ENCODE results near the gene SEC24D.
"Not testable (repeated sequence)": the region's sequence is repeated elsewhere in the genome, so short reads cannot be mapped to it uniquely, and the experiment has no call there.

The SEC24D gene

DNA sequence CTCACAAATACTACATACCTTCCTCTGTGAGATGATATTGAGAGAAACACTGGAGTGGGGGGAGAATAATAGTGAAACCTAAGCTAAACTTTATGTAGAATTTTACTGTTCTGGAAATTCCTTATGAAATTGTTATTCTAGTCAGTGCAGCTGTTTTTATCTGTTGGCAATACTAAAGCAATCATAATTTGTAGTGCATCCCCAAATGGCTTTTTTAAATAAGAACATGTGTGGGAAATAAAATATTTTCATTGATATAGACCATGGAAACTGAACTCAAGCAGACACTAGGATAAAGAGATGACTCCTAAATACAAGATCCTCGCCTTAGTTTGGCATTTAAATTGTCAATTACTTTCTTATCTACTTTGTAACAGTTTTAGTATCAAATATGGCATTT, 51.1 kb downstream of the SEC24D start:
- no CpG with 5 or more reads among the region's 1 CpG for WGBS

DNA sequence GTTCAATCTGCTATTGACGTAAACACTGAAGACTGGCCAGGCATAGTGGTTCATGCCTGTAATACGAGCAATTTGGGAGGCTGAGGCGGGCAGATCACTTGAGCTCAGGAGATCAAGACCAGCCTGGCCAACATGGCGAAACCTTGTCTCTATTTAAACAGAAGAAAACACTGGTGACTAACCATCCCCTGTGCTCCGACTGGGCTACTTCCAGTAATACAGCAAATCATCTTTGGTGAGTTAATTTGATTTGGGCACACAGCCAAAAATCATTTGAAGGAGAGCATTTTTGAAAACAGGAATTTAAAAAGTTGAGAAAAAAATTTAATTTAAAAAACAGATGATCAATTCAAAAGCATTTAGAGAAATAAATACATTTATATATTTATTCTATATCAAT, 52.0 kb downstream of the SEC24D start:
- H3K14ac ChIP-seq (ENCODE audit: low read length in 2 of 2): no peak overlapping the region
- peaks cover 14% of the 10 kb centered on the region for H3K79me1 ChIP-seq (replicated peaks; ENCODE audit: low read length, poor library complexity, severe bottlenecking)
- peak overlapping the region; percentile 77 for H3K9ac ChIP-seq (ENCODE audit: low read length)
- H2AFZ ChIP-seq (ENCODE audit: low read depth, low read length): no peak overlapping the region
- H2AK5ac ChIP-seq (ENCODE audit: low read length, severe bottlenecking): no peak overlapping the region
- no peaks in the 10 kb centered on the region for H3K9me3 ChIP-seq (ENCODE audit: control insufficient read depth, low read length)
- H2BK12ac ChIP-seq (ENCODE audit: low read length in 2 of 2): no peak overlapping the region
- H4K91ac ChIP-seq (ENCODE audit: low read length): no peak overlapping the region
- no peak overlapping the region for H3K4me2 ChIP-seq (ENCODE audit: low read length, poor library complexity, severe bottlenecking)
- 97% methylated on average over 3 of the region's 5 CpGs for WGBS
- H3K27ac ChIP-seq (ENCODE audit: low read length, poor library complexity, severe bottlenecking): no peak overlapping the region
- no peaks in the 10 kb centered on the region for H3K27me3 ChIP-seq (ENCODE audit: control insufficient read depth in 1 of 2, insufficient read depth in 1 of 2, low read length in 2 of 2)
- H3K4me3 ChIP-seq (ENCODE audit: insufficient read depth in 1 of 2, low read depth in 1 of 2, low read length in 2 of 2): no peak overlapping the region
- H2BK120ac ChIP-seq (ENCODE audit: low read depth, low read length): no peak overlapping the region
- H2BK15ac ChIP-seq (ENCODE audit: low read depth, poor library complexity, severe bottlenecking): no peak overlapping the region
- no peaks in the 10 kb centered on the region for H3K4me1 ChIP-seq (ENCODE audit: control insufficient read depth, insufficient read depth, low read depth, low read length)
- H3K23ac ChIP-seq (ENCODE audit: low read length in 2 of 2): no peak overlapping the region
- peaks cover 16 to 48% of the 10 kb centered on the region in 2 experiments for H3K36me3 ChIP-seq (ENCODE audit: control insufficient read depth in 1 of 2, insufficient read depth in 2 of 2, low read depth in 1 of 2, low read length in 2 of 2)
- no peak overlapping the region for H4K8ac ChIP-seq (ENCODE audit: low read length)
- no peak for DNase-seq
- no peak overlapping the region for H3K4ac ChIP-seq (ENCODE audit: low read depth in 1 of 2, low read length in 2 of 2)
- H2BK5ac ChIP-seq (ENCODE audit: low read depth, low read length, poor library complexity, severe bottlenecking): no peak overlapping the region
- no peak overlapping the region for H3K18ac ChIP-seq (ENCODE audit: low read depth in 1 of 2, low read length in 2 of 2)

More for the DNA sequence above, 51.1 kb downstream of the SEC24D start:
- Histone ChIP-seq H3K9ac (ENCODE audit: low read length) (peak overlapping the region; percentile 77), H3K4ac (ENCODE audit: low read depth in 1 of 2, low read length in 2 of 2) (no peak overlapping the region), H3K4me3 (ENCODE audit: insufficient read depth in 1 of 2, low read depth in 1 of 2, low read length in 2 of 2) (no peak overlapping the region), H2BK120ac (ENCODE audit: low read depth, low read length) (no peak overlapping the region), H3K79me1 (replicated peaks; ENCODE audit: low read length, poor library complexity, severe bottlenecking) (peaks cover 14% of the 10 kb centered on the region), H2BK15ac (ENCODE audit: low read depth, poor library complexity, severe bottlenecking) (no peak overlapping the region), H2BK12ac (ENCODE audit: low read length in 2 of 2) (no peak overlapping the region), H2BK5ac (ENCODE audit: low read depth, low read length, poor library complexity, severe bottlenecking) (no peak overlapping the region), H3K27ac (ENCODE audit: low read length, poor library complexity, severe bottlenecking) (no peak overlapping the region), H3K36me3 (ENCODE audit: control insufficient read depth in 1 of 2, insufficient read depth in 2 of 2, low read depth in 1 of 2, low read length in 2 of 2) (peaks cover 19 to 54% of the 10 kb centered on the region in 2 experiments), H3K18ac (ENCODE audit: low read depth in 1 of 2, low read length in 2 of 2) (no peak overlapping the region), H3K14ac (ENCODE audit: low read length in 2 of 2) (no peak overlapping the region), H3K4me1 (ENCODE audit: control insufficient read depth, insufficient read depth, low read depth, low read length) (no peaks in the 10 kb centered on the region), H4K91ac (ENCODE audit: low read length) (no peak overlapping the region), H2AFZ (ENCODE audit: low read depth, low read length) (no peak overlapping the region), H3K23ac (ENCODE audit: low read length in 2 of 2) (no peak overlapping the region), H2AK5ac (ENCODE audit: low read length, severe bottlenecking) (no peak overlapping the region), H3K9me3 (ENCODE audit: control insufficient read depth, low read length) (no peaks in the 10 kb centered on the region), H4K8ac (ENCODE audit: low read length) (no peak overlapping the region), H3K27me3 (ENCODE audit: control insufficient read depth in 1 of 2, insufficient read depth in 1 of 2, low read length in 2 of 2) (no peaks in the 10 kb centered on the region), H3K4me2 (ENCODE audit: low read length, poor library complexity, severe bottlenecking) (no peak overlapping the region)
- DNase-seq: no peak

DNA sequence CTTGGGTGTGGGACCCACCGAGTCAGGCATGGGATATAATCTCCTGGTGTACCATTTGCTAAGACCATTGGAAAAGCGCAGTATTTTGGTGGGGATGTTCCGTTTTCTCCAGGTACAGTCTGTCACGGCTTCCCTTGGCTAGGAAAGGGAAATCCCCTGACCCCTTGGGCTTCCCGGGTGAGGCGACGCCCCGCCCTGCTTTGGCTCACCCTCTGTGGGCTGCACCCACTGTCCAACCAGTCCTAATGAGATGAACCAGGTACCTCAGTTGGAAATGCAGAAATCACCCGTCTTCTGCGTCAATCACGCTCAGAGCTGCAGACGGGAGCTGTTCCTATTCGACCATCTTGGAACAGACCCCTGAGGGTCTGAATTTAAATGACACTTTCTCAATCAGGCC, 53.0 kb downstream of the SEC24D start:
- H3K4me2 ChIP-seq (ENCODE audit: low read length, poor library complexity, severe bottlenecking); H2AK5ac ChIP-seq (ENCODE audit: low read length, severe bottlenecking); H2BK120ac ChIP-seq (ENCODE audit: low read depth, low read length); H3K18ac ChIP-seq (ENCODE audit: low read depth in 1 of 2, low read length in 2 of 2); H3K27me3 ChIP-seq (ENCODE audit: control insufficient read depth in 1 of 2, insufficient read depth in 1 of 2, low read length in 2 of 2); H2BK15ac ChIP-seq (ENCODE audit: low read depth, poor library complexity, severe bottlenecking); H2BK12ac ChIP-seq (ENCODE audit: low read length in 2 of 2); H3K27ac ChIP-seq (ENCODE audit: low read length, poor library complexity, severe bottlenecking); H3K14ac ChIP-seq (ENCODE audit: low read length in 2 of 2); H2AFZ ChIP-seq (ENCODE audit: low read depth, low read length); H3K9ac ChIP-seq (ENCODE audit: low read length); H4K8ac ChIP-seq (ENCODE audit: low read length); H3K23ac ChIP-seq (ENCODE audit: low read length in 2 of 2); H3K4me1 ChIP-seq (ENCODE audit: control insufficient read depth, insufficient read depth, low read depth, low read length); H4K91ac ChIP-seq (ENCODE audit: low read length); DNase-seq; H3K4ac ChIP-seq (ENCODE audit: low read depth in 1 of 2, low read length in 2 of 2); H2BK5ac ChIP-seq (ENCODE audit: low read depth, low read length, poor library complexity, severe bottlenecking); H3K9me3 ChIP-seq (ENCODE audit: control insufficient read depth, low read length); H3K4me3 ChIP-seq (ENCODE audit: insufficient read depth in 1 of 2, low read depth in 1 of 2, low read length in 2 of 2): not testable (repeated sequence)
- peaks cover 16 to 38% of the 10 kb centered on the region in 2 experiments for H3K36me3 ChIP-seq (ENCODE audit: control insufficient read depth in 1 of 2, insufficient read depth in 2 of 2, low read depth in 1 of 2, low read length in 2 of 2)
- H3K79me1 ChIP-seq (replicated peaks; ENCODE audit: low read length, poor library complexity, severe bottlenecking): peaks cover 12% of the 10 kb centered on the region
- 98% methylated on average over 13 of the region's 13 CpGs for WGBS

DNA sequence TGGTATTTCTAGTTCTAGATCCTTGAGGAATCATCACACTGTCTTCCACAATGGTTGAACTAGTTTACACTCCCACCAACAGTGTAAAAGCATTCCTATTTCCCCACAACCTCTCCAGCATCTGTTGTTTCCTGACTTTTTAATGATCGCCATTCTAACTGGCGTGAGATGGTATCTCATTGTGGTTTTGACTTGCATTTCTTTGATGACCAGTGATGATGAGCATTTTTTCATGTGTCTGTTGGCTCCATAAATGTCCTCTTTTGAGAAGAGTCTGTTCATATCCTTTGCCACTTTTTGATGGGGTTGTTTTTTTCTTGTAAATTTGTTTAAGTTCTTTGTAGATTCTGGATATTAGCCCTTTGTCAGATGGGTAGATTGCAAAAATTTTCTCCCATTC, 58.3 kb downstream of the SEC24D start:
- H4K91ac ChIP-seq (ENCODE audit: low read length); H3K4me2 ChIP-seq (ENCODE audit: low read length, poor library complexity, severe bottlenecking); H3K14ac ChIP-seq (ENCODE audit: low read length in 2 of 2); H3K27ac ChIP-seq (ENCODE audit: low read length, poor library complexity, severe bottlenecking); H3K23ac ChIP-seq (ENCODE audit: low read length in 2 of 2); H2BK15ac ChIP-seq (ENCODE audit: low read depth, poor library complexity, severe bottlenecking); H2BK120ac ChIP-seq (ENCODE audit: low read depth, low read length); H3K9ac ChIP-seq (ENCODE audit: low read length); H3K9me3 ChIP-seq (ENCODE audit: control insufficient read depth, low read length); H2AK5ac ChIP-seq (ENCODE audit: low read length, severe bottlenecking); H2AFZ ChIP-seq (ENCODE audit: low read depth, low read length); H2BK5ac ChIP-seq (ENCODE audit: low read depth, low read length, poor library complexity, severe bottlenecking); H3K4me1 ChIP-seq (ENCODE audit: control insufficient read depth, insufficient read depth, low read depth, low read length); H4K8ac ChIP-seq (ENCODE audit: low read length); H2BK12ac ChIP-seq (ENCODE audit: low read length in 2 of 2); H3K79me1 ChIP-seq (replicated peaks; ENCODE audit: low read length, poor library complexity, severe bottlenecking); H3K18ac ChIP-seq (ENCODE audit: low read depth in 1 of 2, low read length in 2 of 2); H3K27me3 ChIP-seq (ENCODE audit: control insufficient read depth in 1 of 2, insufficient read depth in 1 of 2, low read length in 2 of 2); H3K4me3 ChIP-seq (ENCODE audit: insufficient read depth in 1 of 2, low read depth in 1 of 2, low read length in 2 of 2); DNase-seq; H3K4ac ChIP-seq (ENCODE audit: low read depth in 1 of 2, low read length in 2 of 2): not testable (repeated sequence)
- WGBS: no CpG with 5 or more reads among the region's 2 CpGs
- peaks cover 5 to 20% of the 10 kb centered on the region in 2 experiments for H3K36me3 ChIP-seq (ENCODE audit: control insufficient read depth in 1 of 2, insufficient read depth in 2 of 2, low read depth in 1 of 2, low read length in 2 of 2)

Measured in mesenchymal stem cell (in vitro differentiated cells and primary cell).